GM19043 (cell line): ENCODE data around the gene JMJD1C.

Experiments
- ATAC-seq: cut with Tn5 transposase; IDR thresholded peaks from one replicate; pipeline ENCODE4 v1.9.1; 2021; ENCODE audit warnings: low read depth; ENCODE audit not compliant: unreplicated experiment

JMJD1C gene

GRCh38 chr10:63439607-63440006, 26.2 kb downstream of the JMJD1C start:
- ATAC-seq, result no peak

- no peak for ATAC-seq
These were observed 27.0 kb downstream of the JMJD1C start for GRCh38 chr10:63438506-63439498.

- ATAC-seq, result no peak
These were observed 28.4 kb downstream of the JMJD1C start for GRCh38 chr10:63437116-63437949.

GRCh38 chr10:63436225-63436624, 29.6 kb downstream of the JMJD1C start:
- no peak for ATAC-seq

- no peak for ATAC-seq
These were observed 30.6 kb downstream of the JMJD1C start for GRCh38 chr10:63434866-63435854.

GRCh38 chr10:63431962-63432797, 33.6 kb downstream of the JMJD1C start:
- peak; percentile 42 for ATAC-seq

GRCh38 chr10:63430999-63431356, 34.8 kb downstream of the JMJD1C start:
- ATAC-seq, result no peak

- no peak for ATAC-seq
These were observed 35.4 kb downstream of the JMJD1C start for GRCh38 chr10:63430091-63430998.

- ATAC-seq, result no peak
These were observed 36.5 kb downstream of the JMJD1C start for GRCh38 chr10:63429281-63429680.

- no peak for ATAC-seq
These were observed 38.8 kb downstream of the JMJD1C start for GRCh38 chr10:63427013-63427412.

- ATAC-seq, result no peak
These were observed 40.3 kb downstream of the JMJD1C start for GRCh38 chr10:63425512-63425911.

GRCh38 chr10:63424576-63424975, 41.2 kb downstream of the JMJD1C start:
- no peak for ATAC-seq

- no peak for ATAC-seq
These were observed 42.3 kb downstream of the JMJD1C start for GRCh38 chr10:63423494-63423893.

GRCh38 chr10:63421591-63421990, 44.2 kb downstream of the JMJD1C start:
- peak; percentile 94 for ATAC-seq

GRCh38 chr10:63416376-63416775, 49.4 kb downstream of the JMJD1C start:
- ATAC-seq, result no peak

- no peak for ATAC-seq
These were observed 50.0 kb downstream of the JMJD1C start for GRCh38 chr10:63415640-63416244.

- ATAC-seq, result no peak
These were observed 51.1 kb downstream of the JMJD1C start for GRCh38 chr10:63414481-63415260.
